Neural progenitor cell (in vitro differentiated cells): Measurements from ENCODE around the gene INHBE. TPM values are rescaled to one million over a fixed set of nuclear protein-coding genes. Genes with fewer than 3 reads are reported as not detected.

Experiments used
- DNase-seq: peaks from one replicate; pipeline ENCODE4 v3.0.0-alpha.2; 2016; ENCODE audit warnings: low spot score
- H2AFZ ChIP-seq: fragments of 200-600 bp; sonication (generic); replicated peaks from 2 replicates; pipeline ENCODE4 v1.6.1; 2016; ENCODE audit warnings: antibody characterized with exemption
- H3F3A ChIP-seq: fragments of 200-600 bp; sonication (generic); 2 replicates; pipeline ENCODE4 v1.6.1; 2016; ENCODE audit warnings: antibody characterized with exemption, low read depth
- H3K27ac ChIP-seq: fragments of 200-600 bp; sonication (generic); 2 replicates; pipeline ENCODE4 v1.5.1; 2016; ENCODE audit warnings: mild to moderate bottlenecking
- H3K27me3 ChIP-seq: fragments of 200-600 bp; sonication (generic); 2 replicates; pipeline ENCODE4 v1.6.1; 2016; ENCODE audit warnings: mild to moderate bottlenecking, moderate library complexity
- H3K36me3 ChIP-seq: fragments of 200-600 bp; sonication (generic); 2 replicates; pipeline ENCODE4 v1.5.1; 2016
- H3K4me1 ChIP-seq: fragments of 200-600 bp; sonication (generic); 2 replicates; pipeline ENCODE4 v1.6.1; 2016; ENCODE audit warnings: mixed run types
- H3K4me2 ChIP-seq: fragments of 200-600 bp; sonication (generic); 2 replicates; pipeline ENCODE4 v1.6.1; 2016
- H3K4me3 ChIP-seq: fragments of 200-600 bp; sonication (generic); 2 replicates; pipeline ENCODE4 v1.5.1; 2016
- H3K79me2 ChIP-seq: fragments of 200-600 bp; sonication (generic); 2 replicates; pipeline ENCODE4 v1.6.1; 2016; ENCODE audit warnings: low read depth
- H3K9ac ChIP-seq: fragments of 200-600 bp; sonication (generic); 2 replicates; pipeline ENCODE4 v1.6.1; 2016
- H3K9me3 ChIP-seq: fragments of 200-600 bp; sonication (generic); 2 replicates; pipeline ENCODE4 v1.5.1; 2016; ENCODE audit warnings: low read depth
- H4K20me1 ChIP-seq: fragments of 200-600 bp; sonication (generic); 2 replicates; pipeline ENCODE4 v1.6.1; 2016; ENCODE audit warnings: low read depth
- H3K27ac Mint-ChIP-seq: 3 replicates; pipeline ENCODE4 v1.8.0; 2021; ENCODE audit warnings: mixed read lengths
- H3K27me3 Mint-ChIP-seq: 2 replicates; pipeline ENCODE4 v1.8.0; 2022; ENCODE audit warnings: low read depth, mild to moderate bottlenecking, inconsistent platforms, moderate library complexity, mixed read lengths; ENCODE audit not compliant: insufficient read depth
- H3K36me3 Mint-ChIP-seq: 3 replicates; pipeline ENCODE4 v1.8.0; 2021; ENCODE audit warnings: mixed read lengths
- H3K4me1 Mint-ChIP-seq: 3 replicates; pipeline ENCODE4 v1.8.0; 2021; ENCODE audit warnings: mixed read lengths
- H3K4me3 Mint-ChIP-seq: 3 replicates; pipeline ENCODE4 v1.8.0; 2021; ENCODE audit warnings: mild to moderate bottlenecking, moderate library complexity, mixed read lengths
- H3K9me3 Mint-ChIP-seq: 3 replicates; pipeline ENCODE4 v1.8.0; 2020; ENCODE audit warnings: mixed read lengths
- CTCF ChIP-seq: fragments of 200-600 bp; sonication (generic); IDR thresholded peaks from 2 replicates; pipeline ENCODE4 v1.5.1; 2017; ENCODE audit warnings: antibody characterized with exemption, mild to moderate bottlenecking
- EZH2 ChIP-seq: fragments of 200-600 bp; sonication (generic); IDR thresholded peaks from 2 replicates; pipeline ENCODE4 v1.6.1; 2017; ENCODE audit warnings: antibody characterized with exemption, mild to moderate bottlenecking, moderate library complexity
- EZH2phosphoT487 ChIP-seq: fragments of 200-600 bp; sonication (generic); IDR thresholded peaks from 2 replicates; pipeline ENCODE4 v1.6.1; 2017; ENCODE audit warnings: antibody characterized with exemption
- total RNA-seq: library from RNA; depleted of rRNA; stranded (reverse); fragments of >200 nt; gene quantifications from 2 replicates; pipeline ENCODE4 v1.2.3, GENCODE V29; 2015; ENCODE audit warnings: low replicate concordance

The INHBE gene
- total RNA-seq, 1 donor from 2014 or later, result not detected

GRCh38 chr12:57481671-57482070 is 26.6 kb downstream of the INHBE start:
- H3K27ac Mint-ChIP-seq, result peak overlapping the region; percentile 64
- no peaks in the 10 kb centered on the region for H3K36me3 ChIP-seq

DNA sequence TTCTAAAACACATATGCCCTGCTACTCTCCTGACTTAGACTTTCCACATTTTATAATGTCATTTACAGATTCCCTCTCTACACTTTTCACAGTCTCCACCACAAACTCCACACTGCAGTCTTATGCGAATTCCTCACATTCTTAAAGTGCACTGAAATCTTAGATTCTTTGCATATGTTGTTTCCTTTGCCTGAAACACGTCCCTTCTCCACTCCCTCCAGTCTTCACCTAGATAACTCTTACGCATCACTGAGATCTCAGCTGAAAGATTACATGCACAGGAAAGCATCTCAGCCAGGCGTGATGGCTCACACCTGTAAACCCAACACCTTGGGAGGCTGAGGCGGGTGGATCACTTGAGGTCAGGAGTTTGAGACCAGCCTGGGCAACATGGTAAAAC is 28.4 kb downstream of the INHBE start:
- DNase-seq, result no peak
- Histone ChIP-seq H3K27me3 (peaks cover 38% of the 10 kb centered on the region), H2AFZ (no peak overlapping the region), H3K4me2 (no peak overlapping the region), H3K9me3 (no peaks in the 10 kb centered on the region), H3F3A (peaks cover 6% of the 10 kb centered on the region), H3K9ac (no peak overlapping the region), H3K79me2 (peaks cover 6% of the 10 kb centered on the region), H3K36me3 (no peaks in the 10 kb centered on the region), H3K27ac (no peak overlapping the region), H4K20me1 (no peaks in the 10 kb centered on the region), H3K4me3 (no peak overlapping the region), H3K4me1 (no peaks in the 10 kb centered on the region)
- TF ChIP-seq EZH2, result no peak
- no peak for TF ChIP-seq EZH2phosphoT487
- no peak for TF ChIP-seq CTCF
- Mint-ChIP-seq H3K4me1 (peaks cover 1% of the 10 kb centered on the region), H3K27me3 (peaks cover 15% of the 10 kb centered on the region), H3K9me3 (no peaks in the 10 kb centered on the region), H3K4me3 (no peak overlapping the region), H3K27ac (no peak overlapping the region), H3K36me3 (no peaks in the 10 kb centered on the region)

More at GRCh38 chr12:57481671-57482070, 26.6 kb downstream of the INHBE start:
- Histone ChIP-seq H2AFZ (no peak overlapping the region), H3K9me3 (no peaks in the 10 kb centered on the region), H4K20me1 (no peaks in the 10 kb centered on the region), H3K4me3 (no peak overlapping the region), H3K4me1 (no peaks in the 10 kb centered on the region), H3K9ac (no peak overlapping the region), H3K4me2 (no peak overlapping the region), H3K79me2 (no peaks in the 10 kb centered on the region), H3K27me3 (peaks cover 56% of the 10 kb centered on the region), H3F3A (no peaks in the 10 kb centered on the region), H3K27ac (no peak overlapping the region)
- H3K4me3 Mint-ChIP-seq, result no peak overlapping the region
- H3K9me3 Mint-ChIP-seq, result no peaks in the 10 kb centered on the region
- no peaks in the 10 kb centered on the region for H3K36me3 Mint-ChIP-seq
- peaks cover 2% of the 10 kb centered on the region for H3K4me1 Mint-ChIP-seq
- H3K27me3 Mint-ChIP-seq, result peaks cover 25% of the 10 kb centered on the region
- no peak for DNase-seq
- TF ChIP-seq EZH2phosphoT487 (no peak), CTCF (no peak), EZH2 (no peak)

- TF ChIP-seq EZH2phosphoT487 (no peak), EZH2 (no peak), CTCF (no peak)
- Histone ChIP-seq H3K79me2 (peaks cover 20% of the 10 kb centered on the region), H3F3A (peaks cover 21% of the 10 kb centered on the region), H3K4me2 (no peak overlapping the region), H2AFZ (no peak overlapping the region), H3K9me3 (no peaks in the 10 kb centered on the region), H3K4me1 (peaks cover 5% of the 10 kb centered on the region), H3K9ac (no peak overlapping the region), H4K20me1 (no peaks in the 10 kb centered on the region), H3K27ac (no peak overlapping the region), H3K27me3 (peaks cover 16% of the 10 kb centered on the region), H3K36me3 (peaks cover 4% of the 10 kb centered on the region), H3K4me3 (no peak overlapping the region)
- peaks cover 13% of the 10 kb centered on the region for H3K36me3 Mint-ChIP-seq
- H3K9me3 Mint-ChIP-seq, result no peaks in the 10 kb centered on the region
- DNase-seq, result no peak
- peaks cover 13% of the 10 kb centered on the region for H3K4me1 Mint-ChIP-seq
- no peak overlapping the region for H3K27ac Mint-ChIP-seq
- peaks cover 6% of the 10 kb centered on the region for H3K27me3 Mint-ChIP-seq
- H3K4me3 Mint-ChIP-seq, result no peak overlapping the region
Measured at GRCh38 chr12:57485695-57486094, 30.6 kb downstream of the INHBE start.
